ENCODE measurements around the gene OR2T1. TPM values are rescaled to one million over a fixed set of nuclear protein-coding genes. Genes with fewer than 3 reads are reported as not detected.

OR2T1 gene
- total and polyA plus RNA-seq, 10 of the 15 experiments (the other 5 are each of a cell fraction or from before 2014, with no cell fraction given), result 0.02 TPM; not detected in 9

- no peak for TF ChIP-seq ZBTB40 (IDR thresholded peaks at IDR 0.05; ENCODE audit: borderline replicate concordance)
- no peak for TF ChIP-seq ZBTB4 (CRISPR knock-in tag; IDR thresholded peaks at IDR 0.05)
- TF ChIP-seq PAX5 (IDR thresholded peaks at IDR 0.05; ENCODE audit: borderline replicate concordance, low read depth, low read length), result no peak
- no peak for TF ChIP-seq SP1 (IDR thresholded peaks at IDR 0.05; ENCODE audit: low read depth, low read length)
- TF ChIP-seq RELA (IDR thresholded peaks at IDR 0.05; ENCODE audit: borderline replicate concordance, partially characterized antibody), result no peak
- TF ChIP-seq EGR1 (IDR thresholded peaks at IDR 0.05; ENCODE audit: borderline replicate concordance in 1 of 2, low read depth in 2 of 2, low read length in 2 of 2), result no peak
- TF ChIP-seq KDM1A (IDR thresholded peaks at IDR 0.05; ENCODE audit: borderline replicate concordance), result no peak
These were observed 15.0 kb downstream of the OR2T1 start (continued) for GRCh38 chr1:248417854-248418253.

Measured in GM12878 (cell line).